ENCODE measurements around the gene KANK4.
"Not testable (repeated sequence)": the region's sequence is repeated elsewhere in the genome, so short reads cannot be mapped to it uniquely, and the experiment has no call there.

KANK4 gene

GRCh38 chr1:62271948-62272728, 47.1 kb downstream of the KANK4 start:
- peak; percentile 18 for DNase-seq (ENCODE audit: low read depth)

GRCh38 chr1:62271134-62271533, 48.1 kb downstream of the KANK4 start:
- DNase-seq (ENCODE audit: low read depth): no peak

- DNase-seq (ENCODE audit: low read depth): no peak
These were observed 49.3 kb downstream of the KANK4 start for GRCh38 chr1:62269851-62270495.

- no peak for DNase-seq (ENCODE audit: low read depth)
These were observed 49.8 kb downstream of the KANK4 start for GRCh38 chr1:62269439-62269838.

- DNase-seq (ENCODE audit: low read depth): no peak
These were observed 50.9 kb downstream of the KANK4 start for GRCh38 chr1:62268315-62268714.

- no peak for DNase-seq (ENCODE audit: low read depth)
These were observed 53.0 kb downstream of the KANK4 start for GRCh38 chr1:62265956-62266935.

GRCh38 chr1:62263814-62264353, 55.4 kb downstream of the KANK4 start:
- DNase-seq (ENCODE audit: low read depth): no peak

GRCh38 chr1:62263006-62263813, 56.0 kb downstream of the KANK4 start:
- no peak for DNase-seq (ENCODE audit: low read depth)

GRCh38 chr1:62260688-62261087, 58.5 kb downstream of the KANK4 start:
- DNase-seq (ENCODE audit: low read depth): no peak

GRCh38 chr1:62259551-62259950, 59.7 kb downstream of the KANK4 start:
- no peak for DNase-seq (ENCODE audit: low read depth)

- DNase-seq (ENCODE audit: low read depth): no peak
These were observed 69.0 kb downstream of the KANK4 start for GRCh38 chr1:62250126-62250726.

- DNase-seq (ENCODE audit: low read depth): no peak
These were observed 71.7 kb downstream of the KANK4 start for GRCh38 chr1:62247391-62248168.

- no peak for DNase-seq (ENCODE audit: low read depth)
These were observed 74.0 kb downstream of the KANK4 start for GRCh38 chr1:62245201-62245600.

- not testable (repeated sequence) for DNase-seq (ENCODE audit: low read depth)
These were observed 74.9 kb downstream of the KANK4 start for GRCh38 chr1:62244380-62244779.

GRCh38 chr1:62241371-62242131, 77.7 kb downstream of the KANK4 start:
- no peak for DNase-seq (ENCODE audit: low read depth)

- DNase-seq (ENCODE audit: low read depth): no peak
These were observed 78.4 kb downstream of the KANK4 start for GRCh38 chr1:62240651-62241370.

- DNase-seq (ENCODE audit: low read depth): not testable (repeated sequence)
These were observed 79.4 kb downstream of the KANK4 start for GRCh38 chr1:62239652-62240403.

GRCh38 chr1:62238507-62238906, 80.7 kb downstream of the KANK4 start:
- DNase-seq (ENCODE audit: low read depth): no peak

All from stimulated activated CD4-positive, alpha-beta T cell treated with anti-CD3 and anti-CD28 coated beads, Interleukin-2, amount 100 ng/mL, for 4 hours (primary cell).